ENCODE results near the gene DHRS3. TPM values are rescaled to one million over a fixed set of nuclear protein-coding genes. Genes with fewer than 3 reads are reported as not detected.

Gene DHRS3
- polyA plus RNA-seq, 1 donor (not counting 4 experiments of a cell fraction or from before 2014, with no cell fraction given) = 10.7 TPM

GRCh38 chr1:12546771-12547585, 71.0 kb downstream of the DHRS3 start:
- no peak overlapping the region for H3K4me3 ChIP-seq (ENCODE audit: control insufficient read depth in 2 of 3, extremely low read depth in 1 of 3, insufficient read depth in 2 of 3, low read depth in 1 of 3, low read length in 3 of 3)
- H4K20me1 ChIP-seq (ENCODE audit: control insufficient read depth, extremely low read depth, insufficient read depth, low read length) = peaks cover 3% of the 10 kb centered on the region
- no peak overlapping the region for H3K27ac ChIP-seq (ENCODE audit: control insufficient read depth, insufficient read depth, low read length)
- H2AFZ ChIP-seq (ENCODE audit: control insufficient read depth, low read length) = no peak overlapping the region
- DNase-seq (ENCODE audit: low read depth, low spot score) = no peak
- H3K9me1 ChIP-seq (ENCODE audit: control insufficient read depth, extremely low read depth, insufficient read depth, low read length) = no peaks in the 10 kb centered on the region
- H3K9ac ChIP-seq (ENCODE audit: control insufficient read depth, extremely low read depth, insufficient read depth, low read length) = no peak overlapping the region
- no peaks in the 10 kb centered on the region for H3K36me3 ChIP-seq (ENCODE audit: control insufficient read depth in 2 of 2, extremely low read depth in 1 of 2, insufficient read depth in 2 of 2, low read length in 2 of 2)
- dilution Hi-C loops (cut with MboI; ENCODE audit: extremely low pct_ligation_motif_present, low sequenced_read_pairs) = no loop called here
- H3K4me2 ChIP-seq (ENCODE audit: control insufficient read depth, extremely low read depth, insufficient read depth, low read depth, low read length) = no peak overlapping the region
- TF ChIP-seq CTCF (optimal IDR thresholded peaks at IDR 0.05 in 1 of 3, IDR thresholded peaks at IDR 0.05 in 1 of 3, conservative IDR thresholded peaks at IDR 0.05 in 1 of 3; ENCODE audit: extremely low read depth in 1 of 3, insufficient read depth in 2 of 3, low read length in 3 of 3) (no peak), EZH2 (IDR thresholded peaks at IDR 0.05; ENCODE audit: low read length) (no peak)
- FAIRE-seq = no peak
- peaks cover 35% of the 10 kb centered on the region for H3K27me3 ChIP-seq (ENCODE audit: control insufficient read depth, extremely low read depth, insufficient read depth, low read length)
- H3K9me3 ChIP-seq (ENCODE audit: control insufficient read depth, low read depth, low read length) = no peaks in the 10 kb centered on the region
- peaks cover 13% of the 10 kb centered on the region for H3K4me1 ChIP-seq (ENCODE audit: control insufficient read depth, extremely low read depth, insufficient read depth, low read length)
- H3K79me2 ChIP-seq (ENCODE audit: control insufficient read depth, insufficient read depth, low read length) = no peaks in the 10 kb centered on the region

GRCh38 chr1:12544992-12545391, 73.0 kb downstream of the DHRS3 start:
- Histone ChIP-seq H3K9me1 (ENCODE audit: control insufficient read depth, extremely low read depth, insufficient read depth, low read length) (no peaks in the 10 kb centered on the region), H3K9ac (ENCODE audit: control insufficient read depth, extremely low read depth, insufficient read depth, low read length) (no peak overlapping the region), H3K4me1 (ENCODE audit: control insufficient read depth, extremely low read depth, insufficient read depth, low read length) (peaks cover 7% of the 10 kb centered on the region), H3K27ac (ENCODE audit: control insufficient read depth, insufficient read depth, low read length) (no peak overlapping the region), H3K79me2 (ENCODE audit: control insufficient read depth, insufficient read depth, low read length) (no peaks in the 10 kb centered on the region), H3K4me2 (ENCODE audit: control insufficient read depth, extremely low read depth, insufficient read depth, low read depth, low read length) (no peak overlapping the region), H3K36me3 (ENCODE audit: control insufficient read depth in 2 of 2, extremely low read depth in 1 of 2, insufficient read depth in 2 of 2, low read length in 2 of 2) (no peaks in the 10 kb centered on the region), H4K20me1 (ENCODE audit: control insufficient read depth, extremely low read depth, insufficient read depth, low read length) (peaks cover 3% of the 10 kb centered on the region), H2AFZ (ENCODE audit: control insufficient read depth, low read length) (no peak overlapping the region), H3K4me3 (ENCODE audit: control insufficient read depth in 2 of 3, extremely low read depth in 1 of 3, insufficient read depth in 2 of 3, low read depth in 1 of 3, low read length in 3 of 3) (no peak overlapping the region), H3K9me3 (ENCODE audit: control insufficient read depth, low read depth, low read length) (no peaks in the 10 kb centered on the region), H3K27me3 (ENCODE audit: control insufficient read depth, extremely low read depth, insufficient read depth, low read length) (peaks cover 39% of the 10 kb centered on the region)
- dilution Hi-C loops (cut with MboI; ENCODE audit: extremely low pct_ligation_motif_present, low sequenced_read_pairs) = no loop called here
- TF ChIP-seq CTCF (optimal IDR thresholded peaks at IDR 0.05 in 1 of 3, IDR thresholded peaks at IDR 0.05 in 1 of 3, conservative IDR thresholded peaks at IDR 0.05 in 1 of 3; ENCODE audit: extremely low read depth in 1 of 3, insufficient read depth in 2 of 3, low read length in 3 of 3) (no peak), EZH2 (IDR thresholded peaks at IDR 0.05; ENCODE audit: low read length) (no peak)
- FAIRE-seq = no peak
- no peak for DNase-seq (ENCODE audit: low read depth, low spot score)

Data from keratinocyte (primary cell).